Natural killer cell (primary cell): ENCODE results near the gene RNF224. TPM values are rescaled to one million over a fixed set of nuclear protein-coding genes. Genes with fewer than 3 reads are reported as not detected.

ENCODE experiments used
- ATAC-seq, 3 donors: fragments of 150-1000 bp in 2 of 3; fragments of 200-7000 bp in 1 of 3; cut with Tn5 transposase; 1 replicate in 1 of 3; 2 replicates in 2 of 3; pipeline ENCODE4 v1.10.0; 2021; ENCODE audit warnings: mild to moderate bottlenecking in 2 of 3, moderate library complexity in 2 of 3
- DNase-seq, 2 donors: peaks; one replicate each; pipeline versions ENCODE4 v3.0.0 to v3.0.0-alpha.2; 2013 to 2021; ENCODE audit warnings: mixed read lengths in 1 of 2
- H3K27ac ChIP-seq: one replicate; pipeline ENCODE4 v1.5.1; 2013; ENCODE audit warnings: mild to moderate bottlenecking, low read length
- H3K27me3 ChIP-seq: one replicate; pipeline ENCODE4 v1.6.1; 2013; ENCODE audit warnings: low read length; ENCODE audit not compliant: control insufficient read depth, insufficient read depth
- H3K36me3 ChIP-seq: one replicate; pipeline ENCODE4 v1.6.1; 2013; ENCODE audit warnings: low read length; ENCODE audit not compliant: control insufficient read depth, insufficient read depth
- H3K4me1 ChIP-seq: one replicate; pipeline ENCODE4 v1.6.1; 2013; ENCODE audit warnings: low read length; ENCODE audit not compliant: control insufficient read depth, insufficient read depth
- H3K4me3 ChIP-seq: one replicate; pipeline ENCODE4 v1.5.1; 2013; ENCODE audit warnings: low read length
- H3K9me3 ChIP-seq: one replicate; pipeline ENCODE4 v1.6.1; 2013; ENCODE audit warnings: low read length; ENCODE audit not compliant: control insufficient read depth, insufficient read depth
- H3K27ac Mint-ChIP-seq, 2 donors: one replicate each; pipeline ENCODE4 v1.8.0; 2022; ENCODE audit warnings: mild to moderate bottlenecking in 2 of 2, mixed read lengths in 2 of 2, moderate library complexity in 1 of 2
- H3K27me3 Mint-ChIP-seq, 2 donors: one replicate each; pipeline ENCODE4 v1.8.0; 2022; ENCODE audit warnings: low read depth in 2 of 2, mixed read lengths in 2 of 2
- H3K36me3 Mint-ChIP-seq: one replicate; pipeline ENCODE4 v1.8.0; 2022; ENCODE audit warnings: mixed read lengths
- H3K4me1 Mint-ChIP-seq, 2 donors: one replicate each; pipeline ENCODE4 v1.8.0; 2022; ENCODE audit warnings: mixed read lengths in 2 of 2
- H3K4me3 Mint-ChIP-seq: one replicate; pipeline ENCODE4 v1.8.0; 2022; ENCODE audit warnings: mild to moderate bottlenecking, moderate library complexity, mixed read lengths
- H3K9me3 Mint-ChIP-seq, 2 donors: one replicate each; pipeline ENCODE4 v1.8.0; 2022; ENCODE audit warnings: mixed read lengths in 2 of 2
- CTCF ChIP-seq: fragments of 200-600 bp; IDR thresholded peaks from one replicate; pipeline ENCODE4 v1.8.0; 2022; ENCODE audit warnings: antibody characterized with exemption
- WGBS: methylation state at CpG from one replicate; pipeline ENCODE4 v1.1.7; 2013; ENCODE audit warnings: missing lambda C conversion rate; ENCODE audit not compliant: insufficient coverage; 5-methylcytosine and 5-hydroxymethylcytosine counted together
- intact Hi-C: fragments of 100-400 bp; cut with micrococcal nuclease; formaldehyde crosslinking; loops from one replicate; pipeline ENCODE4 v1.14.2; 2022
- total RNA-seq, 4 donors: library from RNA; stranded (reverse); fragments of 120-200 nt in 1 of 4; gene quantifications; one replicate each; pipeline versions ENCODE4 v1.2.3 to v1.2.4, GENCODE V29; 2013 to 2022

Gene RNF224
- total RNA-seq, 3 donors from 2014 or later (not counting 1 experiment from before 2014, with no cell fraction given) = not detected

GRCh38 chr9:137199411-137200121 is 27.7 kb upstream of the RNF224 start:
- H3K4me1 Mint-ChIP-seq = peaks cover 9 to 30% of the 10 kb centered on the region in 2 donors
- H3K4me3 Mint-ChIP-seq = peak overlapping the region; percentile 90
- H3K36me3 Mint-ChIP-seq = no peaks in the 10 kb centered on the region
- no peaks in the 10 kb centered on the region for H3K36me3 ChIP-seq
- H3K4me1 ChIP-seq = peaks cover 32% of the 10 kb centered on the region
- no peaks in the 10 kb centered on the region for H3K27me3 Mint-ChIP-seq
- intact Hi-C loops = loop anchor here (1.0 to 5.0 kb wide), 2 partner anchors 10 to 43 kb away; partner anchors contain the start of gene TUBB4B
- H3K4me3 ChIP-seq = no peak overlapping the region
- WGBS = 34% methylated on average over 51 of the region's 51 CpGs
- H3K9me3 Mint-ChIP-seq = no peaks in the 10 kb centered on the region
- H3K27me3 ChIP-seq = no peaks in the 10 kb centered on the region
- no peak for ATAC-seq
- no peak for TF ChIP-seq CTCF
- H3K27ac Mint-ChIP-seq = peak overlapping the region in 1 of 2 donors; percentile 29
- H3K9me3 ChIP-seq = no peaks in the 10 kb centered on the region
- no peak overlapping the region for H3K27ac ChIP-seq
- no peak for DNase-seq

- H3K27ac ChIP-seq = peak within 1 kb of the TSS; percentile 82
- ATAC-seq = peak; percentile 92 to 99 (median 94)
- WGBS = under 1% methylated on average over 118 of the region's 118 CpGs
Observed at GRCh38 chr9:137200311-137201204, 26.7 kb upstream of the RNF224 start, which contains the start of gene TPRN. TPRN (minus strand) TSS chr9:137200741; CDS start chr9:137200711, 30 bp downstream.

GRCh38 chr9:137201205-137201868 is 26.0 kb upstream of the RNF224 start:
- no peak for ATAC-seq

More at GRCh38 chr9:137200311-137201204, 26.7 kb upstream of the RNF224 start, which contains the start of gene TPRN:
- no peaks in the 10 kb centered on the region for H3K9me3 Mint-ChIP-seq
- peak; percentile 98 for DNase-seq
- TF ChIP-seq CTCF = no peak
- no peaks in the 10 kb centered on the region for H3K36me3 ChIP-seq
- H3K27me3 ChIP-seq = no peaks in the 10 kb centered on the region
- peaks cover 16 to 32% of the 10 kb centered on the region in 2 donors for H3K4me1 Mint-ChIP-seq
- no peaks in the 10 kb centered on the region for H3K27me3 Mint-ChIP-seq
- H3K4me1 ChIP-seq = peaks cover 39% of the 10 kb centered on the region
- peak within 1 kb of the TSS; percentile 75 for H3K4me3 ChIP-seq
- no peaks in the 10 kb centered on the region for H3K9me3 ChIP-seq
- peak within 1 kb of the TSS; percentile 90 for H3K4me3 Mint-ChIP-seq
- intact Hi-C loops = loop anchor here (1.0 to 5.0 kb wide), 2 partner anchors 11 to 42 kb away; partner anchors contain the start of gene TUBB4B
- H3K27ac Mint-ChIP-seq = peak within 1 kb of the TSS; percentile 83 to 86
- no peaks in the 10 kb centered on the region for H3K36me3 Mint-ChIP-seq

More at GRCh38 chr9:137201205-137201868, 26.0 kb upstream of the RNF224 start:
- H3K4me1 ChIP-seq = peaks cover 45% of the 10 kb centered on the region
- no peak for TF ChIP-seq CTCF
- H3K9me3 ChIP-seq = no peaks in the 10 kb centered on the region
- DNase-seq = no peak
- Mint-ChIP-seq H3K9me3 (no peaks in the 10 kb centered on the region), H3K27me3 (no peaks in the 10 kb centered on the region), H3K27ac (peak overlapping the region; percentile 83 to 86), H3K36me3 (no peaks in the 10 kb centered on the region), H3K4me3 (peak overlapping the region; percentile 83), H3K4me1 (peaks cover 24 to 40% of the 10 kb centered on the region in 2 donors)
- no peaks in the 10 kb centered on the region for H3K36me3 ChIP-seq
- peak overlapping the region; percentile 75 for H3K4me3 ChIP-seq
- H3K27me3 ChIP-seq = no peaks in the 10 kb centered on the region
- peak overlapping the region; percentile 82 for H3K27ac ChIP-seq
- 33% methylated on average over 23 of the region's 23 CpGs for WGBS
- intact Hi-C loops = loop anchor here (5.0 kb wide), 1 partner anchor 41 kb away; the partner anchor contains the start of gene TUBB4B
